ENCODE measurements around the gene KLK6. TPM values are rescaled to one million over a fixed set of nuclear protein-coding genes. Genes with fewer than 3 reads are reported as not detected.

KLK6 gene
- total and polyA plus RNA-seq, 2 donors (not counting 3 experiments of a cell fraction or from before 2014, with no cell fraction given) = 0.12 TPM; not detected in 1

- no peaks in the 10 kb centered on the region for H4K20me1 ChIP-seq (replicated peaks; ENCODE audit: control insufficient read depth, extremely low read depth, insufficient read depth, low read length)
- no peaks in the 10 kb centered on the region for H3K27me3 ChIP-seq (ENCODE audit: control insufficient read depth in 2 of 2, insufficient read depth in 2 of 2, low read length in 2 of 2)
- no peak overlapping the region for H3K9ac ChIP-seq (replicated peaks; ENCODE audit: extremely low read depth, insufficient read depth, low read length)
- FAIRE-seq = no peak
- intact Hi-C loops (cut with micrococcal nuclease) (no loop called here), dilution Hi-C loops (cut with MboI; ENCODE audit: extremely low pct_ligation_motif_present, low sequenced_read_pairs) (no loop called here)
- no peaks in the 10 kb centered on the region for H3K4me1 ChIP-seq (ENCODE audit: control insufficient read depth, extremely low read depth, insufficient read depth, low read length)
- no peak overlapping the region for H3K4me2 ChIP-seq (ENCODE audit: insufficient read depth, low read length)
- H3K27ac ChIP-seq (ENCODE audit: insufficient read depth, low read depth, low read length) = no peak overlapping the region
- no peak overlapping the region for H2AFZ ChIP-seq (ENCODE audit: low read depth, low read length)
- H3K9me3 ChIP-seq (replicated peaks; ENCODE audit: control insufficient read depth, insufficient read depth, low read length) = no peaks in the 10 kb centered on the region
- no TSS peak for BruUV-seq (replicated peaks)
- no peaks in the 10 kb centered on the region for H3K79me2 ChIP-seq (ENCODE audit: control insufficient read depth, insufficient read depth, low read length)
- ChIA-PET POLR2A (no interaction called here), CTCF (no interaction called here)
- DNase-seq (ENCODE audit: low read depth, low spot score) = no peak
- H3K4me3 ChIP-seq (replicated peaks in 1 of 3; ENCODE audit: insufficient read depth in 1 of 3, low read depth in 1 of 3, low read length in 3 of 3) = no peak overlapping the region
- TF ChIP-seq GATA2 (IDR thresholded peaks at IDR 0.05; ENCODE audit: insufficient read depth, insufficient read length, low read depth, low read length) (no peak), POLR2A (IDR thresholded peaks at IDR 0.05; ENCODE audit: low read depth, low read length) (no peak), MAX (IDR thresholded peaks at IDR 0.05; ENCODE audit: insufficient read depth, insufficient read length) (no peak), EZH2 (IDR thresholded peaks at IDR 0.05; ENCODE audit: borderline replicate concordance, low read depth, low read length, severe bottlenecking) (no peak), FOS (IDR thresholded peaks at IDR 0.05; ENCODE audit: borderline replicate concordance, insufficient read depth, low read length) (no peak), JUN (IDR thresholded peaks at IDR 0.05; ENCODE audit: borderline replicate concordance, insufficient read depth, insufficient read length, low read depth) (no peak), POLR2AphosphoS5 (IDR thresholded peaks at IDR 0.05; ENCODE audit: insufficient read depth, low read depth, low read length) (no peak), MYC (IDR thresholded peaks at IDR 0.05; ENCODE audit: low read depth, low read length) (no peak)
- TF ChIP-seq, protein P1, sequence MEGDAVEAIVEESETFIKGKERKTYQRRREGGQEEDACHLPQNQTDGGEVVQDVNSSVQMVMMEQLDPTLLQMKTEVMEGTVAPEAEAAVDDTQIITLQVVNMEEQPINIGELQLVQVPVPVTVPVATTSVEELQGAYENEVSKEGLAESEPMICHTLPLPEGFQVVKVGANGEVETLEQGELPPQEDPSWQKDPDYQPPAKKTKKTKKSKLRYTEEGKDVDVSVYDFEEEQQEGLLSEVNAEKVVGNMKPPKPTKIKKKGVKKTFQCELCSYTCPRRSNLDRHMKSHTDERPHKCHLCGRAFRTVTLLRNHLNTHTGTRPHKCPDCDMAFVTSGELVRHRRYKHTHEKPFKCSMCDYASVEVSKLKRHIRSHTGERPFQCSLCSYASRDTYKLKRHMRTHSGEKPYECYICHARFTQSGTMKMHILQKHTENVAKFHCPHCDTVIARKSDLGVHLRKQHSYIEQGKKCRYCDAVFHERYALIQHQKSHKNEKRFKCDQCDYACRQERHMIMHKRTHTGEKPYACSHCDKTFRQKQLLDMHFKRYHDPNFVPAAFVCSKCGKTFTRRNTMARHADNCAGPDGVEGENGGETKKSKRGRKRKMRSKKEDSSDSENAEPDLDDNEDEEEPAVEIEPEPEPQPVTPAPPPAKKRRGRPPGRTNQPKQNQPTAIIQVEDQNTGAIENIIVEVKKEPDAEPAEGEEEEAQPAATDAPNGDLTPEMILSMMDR (IDR thresholded peaks at IDR 0.05; ENCODE audit: extremely low read depth in 1 of 2, insufficient read depth in 1 of 2, low read depth in 1 of 2, low read length in 2 of 2) = no peak
- H3K9me1 ChIP-seq (replicated peaks; ENCODE audit: control insufficient read depth, extremely low read depth, insufficient read depth, low read length) = no peaks in the 10 kb centered on the region
- no peaks in the 10 kb centered on the region for H3K36me3 ChIP-seq (ENCODE audit: control insufficient read depth in 2 of 2, extremely low read depth in 1 of 2, insufficient read depth in 2 of 2, low read length in 2 of 2)
Observed at GRCh38 chr19:50994129-50994528, 24.7 kb upstream of the KLK6 start.

Measured in endothelial cell of umbilical vein (primary cell).